Suprapubic skin (tissue), 4 donors: ENCODE measurements around the gene MYH14. TPM values are rescaled to one million over a fixed set of nuclear protein-coding genes. Genes with fewer than 3 reads are reported as not detected.
"Not testable (repeated sequence)": the region's sequence is repeated elsewhere in the genome, so short reads cannot be mapped to it uniquely, and the experiment has no call there.

Source experiments
- DNase-seq, 2 donors: peaks; one replicate each; pipeline ENCODE4 v3.0.0-alpha.2; 2019; ENCODE audit warnings: low spot score in 2 of 2
- H3K27ac ChIP-seq: fragments of 200-600 bp; sonication (generic); one replicate; pipeline ENCODE4 v1.5.1; 2019
- H3K27me3 ChIP-seq: fragments of 200-600 bp; sonication (generic); one replicate; pipeline ENCODE4 v1.5.1; 2019
- H3K36me3 ChIP-seq: fragments of 200-600 bp; sonication (generic); one replicate; pipeline ENCODE4 v1.5.1; 2019
- H3K4me1 ChIP-seq: fragments of 200-600 bp; sonication (generic); one replicate; pipeline ENCODE4 v1.5.1; 2019
- H3K4me3 ChIP-seq: fragments of 200-600 bp; sonication (generic); one replicate; pipeline ENCODE4 v1.5.1; 2019; ENCODE audit warnings: mild to moderate bottlenecking
- H3K9me3 ChIP-seq: fragments of 200-600 bp; sonication (generic); one replicate; pipeline ENCODE4 v1.5.1; 2019
- EP300 ChIP-seq: sonication (generic); formaldehyde crosslinking; IDR thresholded peaks from one replicate; pipeline ENCODE4 v1.6.1; 2017; ENCODE audit warnings: antibody characterized with exemption
- POLR2A ChIP-seq, 2 donors: fragments of 450-650 bp; IDR thresholded peaks; one replicate each; pipeline ENCODE4 v1.6.1; 2017; ENCODE audit warnings: antibody characterized with exemption in 2 of 2, mild to moderate bottlenecking in 2 of 2, moderate library complexity in 2 of 2
- POLR2AphosphoS5 ChIP-seq, 3 donors: sonication (generic); formaldehyde crosslinking; IDR thresholded peaks; one replicate each; pipeline ENCODE4 v1.6.1; 2017; ENCODE audit warnings: antibody characterized with exemption in 3 of 3
- WGBS: methylation state at CpG from one replicate; pipeline ENCODE4 v1.1.5; 2018; 5-methylcytosine and 5-hydroxymethylcytosine counted together
- total RNA-seq, 4 donors: library from RNA; depleted of rRNA; stranded (reverse); fragments of >200 nt; gene quantifications; one replicate each; pipeline ENCODE4 v1.1.0, GENCODE V29; 2016
- TF ChIP-seq, protein P1 (sequence below), 2 donors: fragments of 200-600 bp in 1 of 2; fragments of 450-650 bp in 1 of 2; sonication (generic) in 1 of 2; IDR thresholded peaks; one replicate each; pipeline ENCODE4 v1.5.1; 2016 to 2019; ENCODE audit warnings: antibody characterized with exemption in 2 of 2, mild to moderate bottlenecking in 1 of 2, moderate library complexity in 1 of 2

Gene MYH14
- total RNA-seq, 4 donors from 2014 or later: 84.8 to 116 (median 104) TPM

DNA sequence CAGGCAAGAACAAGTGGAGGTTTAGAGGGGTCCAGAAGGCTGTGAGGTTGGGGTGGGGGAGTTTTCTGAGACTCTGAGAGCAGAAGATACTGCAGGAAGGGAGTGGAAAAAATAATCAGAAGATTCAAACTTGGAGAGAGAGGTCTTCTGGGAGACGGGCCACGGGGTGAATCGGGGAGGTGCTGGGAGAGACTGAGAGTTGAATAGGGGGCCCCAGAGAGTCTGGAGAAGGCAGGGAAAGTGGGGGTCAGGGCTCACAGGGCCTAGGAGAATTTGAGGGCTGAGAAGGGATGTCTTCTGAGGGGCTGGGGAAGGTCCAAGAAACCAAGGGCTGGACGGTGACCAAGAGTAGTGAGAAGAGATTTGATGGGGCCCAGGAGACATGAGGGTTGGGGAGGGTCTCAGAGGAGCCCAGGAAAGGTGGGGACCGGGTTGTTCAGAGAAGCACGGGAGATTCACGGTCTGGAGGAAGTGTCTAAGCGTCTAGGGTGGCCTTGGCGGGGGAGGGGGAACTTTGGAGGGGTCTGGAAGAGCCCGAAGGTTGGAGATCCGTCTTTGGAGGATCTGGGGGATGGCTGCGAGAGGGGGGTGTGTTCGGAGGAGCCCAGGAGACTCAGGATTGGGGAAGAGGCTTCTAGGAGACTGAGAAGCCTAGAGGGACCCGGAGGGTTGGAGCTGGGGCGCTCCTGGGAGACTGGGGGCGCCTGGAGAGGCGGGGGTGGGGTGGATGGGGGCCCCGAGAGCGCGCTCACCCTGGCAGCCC, 124.2 kb downstream of the MYH14 start:
- Histone ChIP-seq H3K4me3 (peak overlapping the region; percentile 43), H3K27ac (no peak overlapping the region), H3K9me3 (no peaks in the 10 kb centered on the region), H3K36me3 (no peaks in the 10 kb centered on the region), H3K4me1 (peaks cover 68% of the 10 kb centered on the region), H3K27me3 (peaks cover 65% of the 10 kb centered on the region)
- TF ChIP-seq POLR2AphosphoS5 (IDR thresholded peaks at IDR 0.05) (no peak), POLR2A (IDR thresholded peaks at IDR 0.05) (no peak), EP300 (no peak)
- TF ChIP-seq, protein P1, sequence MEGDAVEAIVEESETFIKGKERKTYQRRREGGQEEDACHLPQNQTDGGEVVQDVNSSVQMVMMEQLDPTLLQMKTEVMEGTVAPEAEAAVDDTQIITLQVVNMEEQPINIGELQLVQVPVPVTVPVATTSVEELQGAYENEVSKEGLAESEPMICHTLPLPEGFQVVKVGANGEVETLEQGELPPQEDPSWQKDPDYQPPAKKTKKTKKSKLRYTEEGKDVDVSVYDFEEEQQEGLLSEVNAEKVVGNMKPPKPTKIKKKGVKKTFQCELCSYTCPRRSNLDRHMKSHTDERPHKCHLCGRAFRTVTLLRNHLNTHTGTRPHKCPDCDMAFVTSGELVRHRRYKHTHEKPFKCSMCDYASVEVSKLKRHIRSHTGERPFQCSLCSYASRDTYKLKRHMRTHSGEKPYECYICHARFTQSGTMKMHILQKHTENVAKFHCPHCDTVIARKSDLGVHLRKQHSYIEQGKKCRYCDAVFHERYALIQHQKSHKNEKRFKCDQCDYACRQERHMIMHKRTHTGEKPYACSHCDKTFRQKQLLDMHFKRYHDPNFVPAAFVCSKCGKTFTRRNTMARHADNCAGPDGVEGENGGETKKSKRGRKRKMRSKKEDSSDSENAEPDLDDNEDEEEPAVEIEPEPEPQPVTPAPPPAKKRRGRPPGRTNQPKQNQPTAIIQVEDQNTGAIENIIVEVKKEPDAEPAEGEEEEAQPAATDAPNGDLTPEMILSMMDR (IDR thresholded peaks at IDR 0.05): no peak
- no peak for DNase-seq
- 21% methylated on average over 19 of the region's 20 CpGs for WGBS

DNA sequence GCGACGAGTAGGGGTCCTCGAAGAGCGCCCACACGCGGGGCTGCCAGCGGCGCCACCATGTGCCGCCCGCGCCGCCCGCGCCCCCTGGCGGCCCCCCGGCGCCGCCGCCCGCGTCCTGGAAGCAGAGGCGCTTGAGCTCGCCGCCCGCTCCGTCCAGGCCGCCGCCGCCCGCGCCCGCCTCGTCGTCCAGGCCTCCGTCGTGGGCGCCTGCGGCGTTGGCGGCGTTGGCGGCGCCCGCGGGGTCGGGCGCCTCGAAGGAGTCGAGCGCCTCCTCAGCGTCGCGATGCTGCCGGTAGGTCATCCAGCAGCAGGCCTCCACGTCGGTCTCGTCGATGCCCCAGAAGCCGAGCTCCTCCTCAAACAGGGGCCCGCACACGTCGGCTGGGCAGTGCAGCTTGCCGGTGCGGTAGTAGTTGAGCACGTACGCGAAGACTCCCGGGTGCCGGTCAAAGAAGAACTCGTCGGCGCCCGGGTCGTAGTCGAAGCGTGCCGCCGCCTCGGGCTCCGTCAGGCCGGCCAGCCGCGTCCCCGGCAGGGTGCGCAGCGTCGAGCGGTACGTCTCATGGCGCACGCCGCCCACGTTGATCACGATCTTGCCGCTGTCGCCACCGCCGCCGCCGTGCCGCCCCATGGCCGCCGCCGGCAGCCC, 124.9 kb downstream of the MYH14 start:
- Histone ChIP-seq H3K9me3 (no peaks in the 10 kb centered on the region), H3K27ac (no peak overlapping the region), H3K27me3 (peaks cover 69% of the 10 kb centered on the region), H3K4me1 (peaks cover 75% of the 10 kb centered on the region), H3K36me3 (no peaks in the 10 kb centered on the region), H3K4me3 (peak overlapping the region; percentile 43)
- WGBS: 1% methylated on average over 42 of the region's 104 CpGs
- TF ChIP-seq EP300: no peak
- TF ChIP-seq, protein P1 (IDR thresholded peaks at IDR 0.05): no peak
- TF ChIP-seq POLR2A (IDR thresholded peaks at IDR 0.05): no peak
- DNase-seq: no peak

DNA sequence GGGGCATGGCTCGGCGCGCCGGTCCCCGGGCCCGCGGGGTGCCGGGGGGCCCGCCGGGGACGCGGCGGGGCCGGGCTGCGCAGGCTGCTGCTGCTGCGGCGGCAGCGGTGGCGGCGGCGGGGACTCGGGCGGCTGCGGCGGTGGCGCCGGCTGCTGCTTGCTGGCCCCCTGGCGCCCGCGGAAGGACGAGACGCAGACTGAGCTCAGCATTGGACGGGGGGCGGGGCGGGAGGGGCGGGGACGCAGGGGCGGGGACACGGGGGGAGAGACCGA, 125.4 kb downstream of the MYH14 start:
- no peak for DNase-seq
- WGBS: 3% methylated on average over 11 of the region's 40 CpGs
- Histone ChIP-seq H3K4me3 (peak overlapping the region; percentile 43), H3K4me1 (peaks cover 78% of the 10 kb centered on the region), H3K27me3 (peaks cover 72% of the 10 kb centered on the region), H3K36me3 (no peaks in the 10 kb centered on the region), H3K27ac (no peak overlapping the region), H3K9me3 (no peaks in the 10 kb centered on the region)
- TF ChIP-seq, protein P1 (IDR thresholded peaks at IDR 0.05): peak in 1 of 2 donors; percentile 20
- TF ChIP-seq POLR2AphosphoS5 (IDR thresholded peaks at IDR 0.05): no peak

DNA sequence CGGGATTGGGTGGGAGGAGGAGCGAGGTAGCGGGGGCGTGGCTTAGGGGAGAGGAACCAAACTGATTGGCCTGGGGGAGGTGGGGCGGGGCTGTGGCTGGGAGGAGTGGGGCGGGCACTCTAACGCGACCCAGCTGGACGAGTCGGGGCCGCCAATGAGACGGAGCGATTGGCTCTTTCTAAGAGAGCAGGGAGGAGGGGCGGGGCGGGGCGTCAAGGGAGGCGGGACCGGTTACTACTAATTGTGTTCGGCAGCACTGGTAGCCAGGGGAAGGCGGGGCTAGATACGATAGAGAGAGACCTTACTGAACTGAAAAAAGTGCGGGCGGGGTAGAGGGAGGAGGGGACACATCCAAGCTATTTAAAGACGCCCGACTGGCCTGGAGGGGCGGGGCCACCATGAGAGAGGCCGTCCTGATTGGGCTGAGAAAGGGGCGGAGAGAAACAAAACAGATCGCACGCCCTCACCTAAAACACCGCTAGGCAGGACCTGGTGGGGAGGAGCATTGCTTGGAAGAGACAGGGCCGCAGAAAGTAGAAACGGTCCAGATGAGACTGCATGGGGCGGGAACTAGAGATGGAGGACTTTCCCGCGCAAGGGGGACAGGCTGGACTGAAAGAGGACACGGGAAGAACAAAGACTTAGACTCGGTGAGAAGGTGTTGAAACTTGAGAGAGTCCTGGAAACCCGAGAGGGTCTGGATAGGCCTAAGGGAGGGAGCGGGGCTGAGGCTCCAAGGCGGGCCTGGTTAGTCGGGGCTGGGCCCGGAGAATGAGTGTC, 125.9 kb downstream of the MYH14 start, which contains the start of gene KCNC3:
Gene KCNC3, minus strand, starts transcription at position 232 of the 780 bp plus-strand sequence. CDS start 295 bp downstream, outside the sequence.
- Histone ChIP-seq H3K27ac (no peak within 1 kb of the TSS), H3K9me3 (no peaks in the 10 kb centered on the region), H3K4me3 (peak within 1 kb of the TSS; percentile 43), H3K36me3 (no peaks in the 10 kb centered on the region), H3K27me3 (peaks cover 76% of the 10 kb centered on the region), H3K4me1 (peaks cover 81% of the 10 kb centered on the region)
- WGBS: 2% methylated on average over 43 of the region's 43 CpGs
- DNase-seq: peak; percentile 99
- TF ChIP-seq, protein P1 (IDR thresholded peaks at IDR 0.05): no peak
- no peak for TF ChIP-seq EP300
- TF ChIP-seq POLR2AphosphoS5 (IDR thresholded peaks at IDR 0.05): no peak
- TF ChIP-seq POLR2A (IDR thresholded peaks at IDR 0.05): no peak

DNA sequence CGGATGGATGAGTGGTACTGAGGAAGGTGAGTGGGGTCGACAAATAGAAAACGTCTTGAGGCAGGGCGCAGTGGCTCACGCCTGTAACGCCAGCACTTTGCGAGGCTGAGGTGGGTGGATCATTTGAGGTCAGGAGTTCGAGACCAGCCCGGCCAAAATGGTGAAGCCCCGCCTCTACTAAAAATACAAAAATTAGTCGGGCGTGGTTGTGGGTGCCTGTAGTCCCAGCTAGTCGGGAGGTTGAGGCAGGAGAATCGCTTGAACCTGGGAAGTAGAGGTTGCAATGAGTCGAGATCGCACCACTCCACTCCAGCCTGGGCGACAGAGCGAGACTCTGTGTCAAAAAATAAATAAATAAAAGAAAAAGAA, 126.5 kb downstream of the MYH14 start:
- DNase-seq, H3K36me3 ChIP-seq, H3K9me3 ChIP-seq, H3K27ac ChIP-seq: not testable (repeated sequence)
- peaks cover 75% of the 10 kb centered on the region for H3K4me1 ChIP-seq
- peak overlapping the region; percentile 34 for H3K4me3 ChIP-seq
- WGBS: 22% methylated on average over 18 of the region's 18 CpGs
- peaks cover 81% of the 10 kb centered on the region for H3K27me3 ChIP-seq
